Measurements from ENCODE around the gene AFF3.

DNA sequence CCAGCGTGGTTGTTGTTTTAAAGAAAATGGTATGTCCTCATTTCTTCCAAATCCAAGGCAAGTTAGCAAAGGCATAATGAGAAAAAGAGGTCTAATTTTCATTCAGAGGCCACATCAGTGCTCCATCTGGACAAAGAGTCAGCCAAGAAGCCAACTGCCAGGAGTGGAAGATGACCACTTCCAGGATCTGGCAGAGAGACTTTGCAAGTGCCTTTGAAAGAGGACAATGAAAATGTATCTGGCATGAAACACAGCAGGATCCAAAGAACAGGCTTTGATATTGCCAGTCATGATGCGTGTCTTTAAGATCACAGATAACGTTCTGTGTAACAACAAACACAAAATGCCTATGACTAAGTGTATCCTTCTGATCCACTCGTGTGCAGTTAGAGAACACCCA lies 82.8 kb downstream of the AFF3 start:
- TF ChIP-seq, protein P1, sequence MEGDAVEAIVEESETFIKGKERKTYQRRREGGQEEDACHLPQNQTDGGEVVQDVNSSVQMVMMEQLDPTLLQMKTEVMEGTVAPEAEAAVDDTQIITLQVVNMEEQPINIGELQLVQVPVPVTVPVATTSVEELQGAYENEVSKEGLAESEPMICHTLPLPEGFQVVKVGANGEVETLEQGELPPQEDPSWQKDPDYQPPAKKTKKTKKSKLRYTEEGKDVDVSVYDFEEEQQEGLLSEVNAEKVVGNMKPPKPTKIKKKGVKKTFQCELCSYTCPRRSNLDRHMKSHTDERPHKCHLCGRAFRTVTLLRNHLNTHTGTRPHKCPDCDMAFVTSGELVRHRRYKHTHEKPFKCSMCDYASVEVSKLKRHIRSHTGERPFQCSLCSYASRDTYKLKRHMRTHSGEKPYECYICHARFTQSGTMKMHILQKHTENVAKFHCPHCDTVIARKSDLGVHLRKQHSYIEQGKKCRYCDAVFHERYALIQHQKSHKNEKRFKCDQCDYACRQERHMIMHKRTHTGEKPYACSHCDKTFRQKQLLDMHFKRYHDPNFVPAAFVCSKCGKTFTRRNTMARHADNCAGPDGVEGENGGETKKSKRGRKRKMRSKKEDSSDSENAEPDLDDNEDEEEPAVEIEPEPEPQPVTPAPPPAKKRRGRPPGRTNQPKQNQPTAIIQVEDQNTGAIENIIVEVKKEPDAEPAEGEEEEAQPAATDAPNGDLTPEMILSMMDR (IDR thresholded peaks at IDR 0.05; ENCODE audit: low read depth, low read length, poor library complexity, severe bottlenecking): no peak
- TF ChIP-seq EZH2phosphoT487 (IDR thresholded peaks at IDR 0.05; ENCODE audit: borderline replicate concordance, low read length): no peak
